GM19452 (cell line): Measurements from ENCODE around the gene AXL.
"Not testable (repeated sequence)": the region's sequence is repeated elsewhere in the genome, so short reads cannot be mapped to it uniquely, and the experiment has no call there.

Experiments used
- ATAC-seq: cut with Tn5 transposase; IDR thresholded peaks from one replicate; pipeline ENCODE4 v1.9.1; 2021; ENCODE audit not compliant: unreplicated experiment

The AXL gene

DNA sequence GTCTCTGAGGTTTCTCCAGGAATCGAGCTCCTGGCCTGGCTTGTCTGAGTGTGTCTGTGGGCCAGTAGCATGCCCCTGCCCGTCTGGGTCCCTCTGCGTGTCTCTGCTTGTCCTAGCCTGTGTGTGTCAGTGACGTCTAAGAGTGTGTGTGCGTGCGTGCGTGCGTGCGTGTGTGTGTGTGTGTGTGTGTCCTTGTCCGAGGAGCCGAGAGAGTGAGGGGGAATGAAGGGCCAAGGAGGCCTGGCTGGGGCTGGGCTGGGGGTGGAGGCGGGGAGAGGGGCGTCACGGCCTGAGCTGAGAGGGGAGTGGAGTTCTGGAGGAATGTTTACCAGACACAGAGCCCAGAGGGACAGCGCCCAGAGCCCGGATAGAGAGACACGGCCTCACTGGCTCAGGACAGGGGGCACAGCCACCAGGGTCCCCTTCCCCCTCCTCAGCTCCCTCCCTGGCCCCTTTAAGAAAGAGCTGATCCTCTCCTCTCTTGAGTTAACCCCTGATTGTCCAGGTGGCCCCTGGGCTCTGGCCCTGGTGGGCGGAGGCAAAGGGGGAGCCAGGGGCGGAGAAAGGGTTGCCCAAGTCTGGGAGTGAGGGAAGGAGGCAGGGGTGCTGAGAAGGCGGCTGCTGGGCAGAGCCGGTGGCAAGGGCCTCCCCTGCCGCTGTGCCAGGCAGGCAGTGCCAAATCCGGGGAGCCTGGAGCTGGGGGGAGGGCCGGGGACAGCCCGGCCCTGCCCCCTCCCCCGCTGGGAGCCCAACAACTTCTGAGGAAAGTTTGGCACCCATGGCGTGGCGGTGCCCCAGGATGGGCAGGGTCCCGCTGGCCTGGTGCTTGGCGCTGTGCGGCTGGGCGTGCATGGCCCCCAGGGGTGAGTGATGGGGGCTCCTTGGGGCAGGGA, at the start of gene AXL:
Gene AXL, plus strand, starts transcription at position 609 of the 893 bp plus-strand sequence. Its CDS starts 170 bp downstream, at position 779.
- ATAC-seq: no peak

- no peak for ATAC-seq
Observed at GRCh38 chr19:41172297-41173164, 46.5 kb upstream of the AXL start.

DNA sequence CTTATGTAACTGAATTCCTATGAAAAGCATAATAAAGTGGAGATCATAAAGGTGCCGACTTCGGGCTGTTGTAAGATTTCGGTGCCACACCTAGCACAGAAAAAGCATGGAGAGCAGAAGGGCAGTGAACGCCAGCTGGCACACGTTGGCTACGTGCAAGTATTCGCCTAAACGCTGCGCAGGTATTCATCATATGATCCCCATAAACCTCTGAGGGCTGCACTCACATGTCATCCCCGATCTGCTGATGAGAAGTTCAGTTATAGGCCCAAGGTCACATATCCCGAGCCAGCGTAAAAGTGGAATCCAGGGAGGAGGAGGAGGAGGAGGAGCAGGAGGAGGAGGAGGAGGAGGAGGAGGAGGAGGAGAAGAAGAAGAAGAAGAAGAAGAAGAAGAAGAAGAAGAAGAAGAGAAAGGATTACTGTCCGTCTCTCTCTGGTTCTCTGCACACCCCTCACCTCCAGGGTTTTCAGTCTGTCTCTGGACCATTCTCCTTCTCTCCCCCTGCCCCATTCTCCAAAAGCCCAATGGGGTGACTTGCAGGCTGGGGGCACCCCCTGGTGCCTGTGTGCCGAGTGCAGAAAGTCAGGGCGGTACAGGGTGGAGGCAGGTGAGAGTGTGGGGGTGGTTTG, 44.6 kb upstream of the AXL start:
- no peak for ATAC-seq

DNA sequence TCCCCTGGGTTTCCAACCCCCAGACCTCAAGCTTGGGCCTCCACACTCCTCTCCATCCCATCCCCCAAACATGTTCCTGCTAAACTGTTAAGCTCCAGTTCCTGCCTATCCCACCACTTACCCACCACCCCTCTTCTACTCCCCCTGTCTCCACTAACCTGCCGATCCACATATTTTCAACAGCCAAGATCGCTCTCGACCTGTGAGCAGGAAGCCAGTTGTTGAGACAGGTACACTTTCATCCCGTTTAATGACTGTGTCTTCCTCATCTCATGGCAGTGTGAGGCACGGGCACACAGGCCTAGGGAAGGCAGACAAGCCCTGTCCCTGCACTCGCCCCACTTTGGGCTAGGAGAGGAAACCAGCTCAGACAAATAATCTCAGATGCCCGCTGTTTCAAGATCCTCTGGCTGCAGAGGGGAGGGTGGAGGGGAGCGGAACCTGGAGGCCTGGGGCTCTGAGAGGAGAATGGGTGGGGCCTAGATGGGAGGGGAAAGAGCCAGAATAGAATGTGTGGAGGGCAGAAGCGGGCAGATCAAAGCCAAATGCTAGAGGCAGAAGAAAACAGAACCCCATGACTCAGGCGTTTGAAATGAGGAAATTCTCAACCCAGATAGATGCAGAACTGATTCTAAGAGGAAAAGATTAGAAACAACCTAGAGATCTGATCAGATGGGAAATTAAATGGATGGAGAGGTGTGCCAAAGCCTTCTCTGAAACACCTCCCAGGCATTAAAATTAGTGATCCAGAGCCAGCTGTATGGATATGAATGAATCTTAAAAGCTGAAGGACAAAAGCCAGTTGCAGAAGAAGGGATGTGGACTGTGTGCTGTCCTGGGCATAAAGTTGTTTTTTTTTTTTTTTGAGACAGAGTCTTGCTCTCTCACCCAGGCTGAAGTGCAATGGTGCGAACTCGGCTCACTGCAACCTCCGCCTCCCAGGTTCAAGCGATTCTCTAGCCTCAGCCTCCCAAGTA, 42.9 kb upstream of the AXL start:
- no peak for ATAC-seq

DNA sequence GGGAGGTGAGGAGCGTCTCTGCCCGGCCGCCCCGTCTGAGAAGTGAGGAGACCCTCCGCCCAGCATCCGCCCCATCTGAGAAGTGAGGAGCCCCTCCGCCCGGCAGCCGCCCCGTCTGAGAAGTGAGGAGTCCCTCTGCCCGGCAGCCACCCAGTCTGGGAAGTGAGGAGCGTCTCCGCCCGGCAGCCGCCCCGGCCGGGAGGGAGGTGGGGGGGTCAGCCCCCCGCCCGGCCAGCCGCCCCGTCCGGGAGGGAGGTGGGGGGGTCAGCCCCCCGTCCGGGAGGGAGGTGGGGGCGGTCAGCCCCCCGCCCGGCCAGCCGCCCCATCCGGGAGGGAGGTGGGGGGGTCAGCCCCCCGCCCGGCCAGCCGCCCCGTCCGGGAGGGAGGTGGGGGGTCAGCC, 38.9 kb upstream of the AXL start:
- ATAC-seq: not testable (repeated sequence)

- no peak for ATAC-seq
Observed at GRCh38 chr19:41186971-41187883, 31.8 kb upstream of the AXL start.

DNA sequence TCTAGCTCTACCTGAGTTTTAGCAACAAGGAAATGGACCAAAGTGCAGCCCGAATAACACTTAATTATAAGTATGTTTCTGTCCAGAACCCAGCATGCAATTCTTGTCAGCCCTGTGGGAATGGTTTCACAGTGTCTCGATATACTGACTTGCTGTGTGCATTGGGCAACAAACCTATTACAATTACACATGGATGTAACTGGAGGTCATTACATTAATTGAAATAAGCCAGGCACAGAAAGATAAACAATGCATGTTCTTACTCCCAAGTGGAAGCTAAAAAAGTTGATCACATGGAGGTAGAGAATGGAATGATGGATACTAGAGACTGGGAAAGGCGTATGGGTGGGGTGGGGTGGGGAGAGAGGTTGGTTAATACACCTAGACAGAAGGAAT, 31.1 kb upstream of the AXL start:
- ATAC-seq: no peak

DNA sequence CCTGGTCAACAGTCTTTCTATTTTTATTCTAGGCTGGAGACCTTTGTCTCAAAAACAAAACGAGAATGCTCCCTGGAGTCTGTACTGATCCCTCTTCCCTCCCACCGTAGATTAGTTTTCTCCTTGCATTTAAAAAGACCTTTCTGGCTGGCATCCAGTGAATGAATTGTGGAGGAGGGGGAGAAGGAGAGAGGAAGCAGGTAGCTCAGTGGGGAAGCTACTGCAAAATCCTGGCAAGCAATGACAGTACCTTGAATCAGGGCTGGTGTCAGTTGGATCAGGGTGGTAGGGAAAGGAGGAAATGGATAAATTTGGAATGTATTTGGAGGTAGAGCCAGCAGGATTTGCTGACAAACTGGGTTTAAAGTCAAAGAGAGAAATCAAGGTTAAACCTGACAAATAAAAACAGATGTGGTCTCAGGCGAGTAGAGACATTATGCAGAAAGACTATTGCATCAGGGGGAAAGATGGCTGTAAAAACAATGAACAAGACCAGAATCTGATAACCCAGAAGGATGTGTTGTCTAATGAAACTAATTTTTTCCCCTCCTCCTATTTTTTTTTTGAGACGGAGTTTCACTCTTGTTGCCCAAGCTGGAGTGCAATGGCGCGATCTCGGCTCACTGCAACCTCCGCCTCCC, 29.5 kb upstream of the AXL start:
- ATAC-seq: no peak

DNA sequence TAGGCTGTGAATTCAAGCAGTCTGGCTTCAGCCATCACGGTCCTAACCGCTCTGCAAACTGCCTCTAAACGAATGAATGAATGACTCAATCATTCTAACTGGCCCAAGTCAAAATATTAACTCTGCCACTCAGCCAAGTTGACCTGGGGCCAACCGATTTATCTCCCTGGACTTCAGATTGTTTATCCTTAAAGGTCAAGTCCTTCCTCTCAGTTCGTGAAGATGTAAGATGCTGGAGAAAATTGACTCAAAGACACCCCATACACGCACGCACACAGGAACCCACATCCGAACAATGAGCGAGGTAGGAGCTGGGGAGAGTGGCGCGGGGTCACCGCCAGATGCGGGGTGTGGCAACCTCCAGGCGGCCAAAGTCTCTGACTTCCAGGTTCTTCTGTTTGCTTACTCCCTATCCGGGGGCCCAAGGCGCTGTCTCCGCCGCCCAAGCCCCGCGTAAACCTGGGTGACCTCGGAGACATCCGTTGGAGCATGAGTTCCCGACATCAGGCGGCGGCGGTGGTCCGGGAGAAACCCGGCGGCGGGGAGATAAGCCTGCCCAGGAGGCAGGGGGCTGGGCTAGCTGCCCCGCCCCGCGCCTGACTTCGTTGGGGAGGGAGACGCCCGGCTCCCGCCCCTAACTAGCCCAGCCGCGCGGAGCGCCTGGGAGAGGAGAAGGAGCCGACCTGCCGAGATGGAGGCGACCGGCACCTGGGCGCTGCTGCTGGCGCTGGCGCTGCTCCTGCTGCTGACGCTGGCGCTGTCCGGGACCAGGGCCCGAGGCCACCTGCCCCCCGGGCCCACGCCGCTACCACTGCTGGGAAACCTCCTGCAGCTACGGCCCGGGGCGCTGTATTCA, 26.2 kb upstream of the AXL start, which contains the start of gene CYP2S1:
Gene CYP2S1, plus strand, starts transcription at position 646 of the 856 bp plus-strand sequence. Its CDS starts 46 bp downstream, at position 692.
- no peak for ATAC-seq

DNA sequence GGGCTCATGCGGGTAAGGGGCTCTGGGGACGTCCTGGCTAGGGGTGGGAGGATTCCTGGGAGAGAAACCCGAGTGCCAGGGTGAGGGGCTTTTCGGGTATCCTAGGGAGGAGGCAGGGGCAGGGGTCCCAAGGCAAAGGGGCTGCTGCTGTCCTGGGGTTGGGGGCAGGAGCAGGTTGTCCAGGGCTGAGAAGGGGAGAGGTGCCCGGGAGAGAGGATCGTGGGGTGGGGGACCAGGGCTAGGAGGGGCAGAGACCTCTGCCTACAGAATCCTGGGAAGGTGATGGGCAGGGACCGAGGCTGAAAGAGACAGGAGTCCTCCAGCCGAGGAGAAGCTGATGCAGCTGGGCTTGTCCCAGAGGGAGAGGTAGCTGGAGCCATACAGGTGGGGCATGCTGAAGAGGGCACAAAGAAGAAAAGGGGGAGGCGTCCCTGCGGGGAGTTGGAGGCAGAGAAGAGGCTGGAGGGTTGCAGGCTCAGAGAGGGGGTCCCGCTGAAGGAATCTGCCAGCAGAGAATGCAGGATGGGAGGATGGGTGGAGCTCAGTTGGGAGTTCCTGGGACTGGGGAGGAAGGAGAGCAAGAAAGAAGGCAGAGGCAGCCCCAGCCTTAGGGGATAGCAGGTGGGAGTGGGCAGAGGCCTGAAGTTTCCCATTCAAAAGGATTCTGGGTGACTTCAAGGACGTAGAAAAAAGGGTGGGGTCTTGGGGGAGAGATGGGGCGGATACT, 25.4 kb upstream of the AXL start:
- no peak for ATAC-seq

- no peak for ATAC-seq
Observed at GRCh38 chr19:41194157-41194552, 24.9 kb upstream of the AXL start.

DNA sequence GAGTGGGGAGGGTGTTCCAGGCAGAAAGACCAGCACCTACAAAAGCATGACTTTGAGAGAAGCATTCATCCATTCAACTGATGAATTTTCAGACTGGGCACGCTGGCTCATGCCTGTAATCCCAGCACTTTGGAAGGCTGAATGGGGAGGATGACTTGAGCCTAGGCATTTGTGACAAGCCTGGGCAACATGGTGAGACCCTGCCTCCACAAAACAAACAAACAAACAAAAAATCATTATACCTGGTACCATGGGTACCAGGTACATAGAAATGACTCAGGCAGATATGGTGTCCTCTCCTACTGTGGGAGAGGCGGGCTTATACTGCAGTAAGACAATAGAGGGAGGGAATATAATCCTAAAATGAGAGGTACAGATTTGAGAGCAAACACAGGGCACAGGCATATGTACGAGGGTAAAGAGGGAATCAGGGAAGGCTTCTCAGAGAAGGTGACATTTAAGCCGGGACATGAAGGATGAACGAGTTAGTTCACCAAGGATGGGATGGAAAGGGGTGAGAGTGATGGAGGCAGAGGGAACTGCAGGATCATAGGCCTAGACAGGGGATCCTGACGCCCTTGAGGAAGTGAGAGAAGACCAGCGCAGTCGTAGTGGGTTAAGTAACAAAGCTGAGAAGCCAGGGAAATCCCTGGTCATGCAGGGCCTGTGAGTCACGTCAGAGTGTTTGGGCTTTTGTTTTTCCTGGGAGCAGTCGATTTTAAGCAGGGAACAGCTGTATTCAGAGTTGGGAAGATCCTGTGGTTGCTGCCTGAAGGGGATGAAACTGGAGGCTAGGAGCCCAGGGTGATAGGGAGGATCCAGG, 23.1 kb upstream of the AXL start:
- ATAC-seq: no peak

- ATAC-seq: no peak
Observed at GRCh38 chr19:41198559-41198958, 20.5 kb upstream of the AXL start.

GRCh38 chr19:41203371-41203770, 15.7 kb upstream of the AXL start:
- ATAC-seq: no peak

- not testable (repeated sequence) for ATAC-seq
Observed at GRCh38 chr19:41204338-41204737, 14.7 kb upstream of the AXL start.

DNA sequence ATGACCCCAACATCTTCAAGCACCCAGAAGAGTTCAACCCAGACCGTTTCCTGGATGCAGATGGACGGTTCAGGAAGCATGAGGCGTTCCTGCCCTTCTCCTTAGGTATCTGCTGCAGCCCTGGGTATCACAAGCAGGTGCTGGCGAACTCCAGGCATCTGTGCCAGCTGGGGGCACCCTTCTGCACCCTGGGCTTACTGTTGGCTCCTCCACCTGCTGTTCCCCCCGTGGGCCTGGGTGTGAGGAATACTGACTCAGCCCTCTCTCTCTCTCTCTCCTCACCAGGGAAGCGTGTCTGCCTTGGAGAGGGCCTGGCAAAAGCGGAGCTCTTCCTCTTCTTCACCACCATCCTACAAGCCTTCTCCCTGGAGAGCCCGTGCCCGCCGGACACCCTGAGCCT, 13.0 kb upstream of the AXL start:
- ATAC-seq: no peak
